Measurements from ENCODE around the gene TNFRSF11A. TPM values are rescaled to one million over a fixed set of nuclear protein-coding genes. Genes with fewer than 3 reads are reported as not detected.
A peak's percentile ranks its signal among the peaks of the same experiment; 100 is the strongest.

Gene TNFRSF11A
- total RNA-seq, 2 donors from 2014 or later: 0.82 to 15.8 TPM

DNA sequence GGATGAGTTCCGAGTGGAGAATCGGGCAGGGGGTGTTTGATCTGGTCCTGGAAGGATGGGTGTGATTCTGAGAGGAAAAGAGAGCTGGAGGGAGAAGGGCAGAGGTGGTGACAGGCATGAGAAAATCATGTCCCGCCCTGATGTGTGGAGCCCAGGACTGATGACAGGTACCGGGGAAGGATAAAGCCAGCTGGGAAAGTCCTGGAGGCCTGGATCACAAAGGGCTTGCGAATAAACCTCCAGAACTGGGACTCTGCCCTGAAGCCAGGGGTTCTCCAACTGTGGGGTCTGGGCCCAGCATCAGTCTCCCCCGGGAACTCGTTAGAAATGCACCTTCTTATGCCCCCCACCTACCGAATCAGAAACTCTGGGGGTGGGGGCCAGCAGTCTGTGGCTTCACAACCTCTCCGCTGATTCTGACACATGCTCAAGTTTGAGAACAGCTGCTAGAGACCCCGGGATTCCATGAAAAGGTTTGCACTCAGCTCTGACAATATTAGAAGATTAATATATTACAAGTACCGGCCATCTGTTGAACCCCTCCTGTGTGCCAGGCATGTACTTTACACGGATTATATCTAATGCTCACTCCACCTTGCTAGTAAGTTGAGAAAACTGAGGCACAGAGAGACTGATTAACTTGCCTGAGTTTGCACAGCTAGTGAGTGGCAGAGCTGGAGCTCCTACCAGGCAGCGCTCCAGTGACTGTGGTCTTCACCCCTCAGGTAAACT is 8.0 kb downstream of the TNFRSF11A start:
- Mint-ChIP-seq H3K27ac (peak overlapping the region in 1 of 2 donors; percentile 66), H3K9me3 (no peaks in the 10 kb centered on the region), H3K36me3 (peaks cover 0 to 8% of the 10 kb centered on the region in 2 donors)
- DNase-seq (ENCODE audit: low spot score in 2 of 2): no peak
- no peak for ATAC-seq

- peaks cover 0 to 8% of the 10 kb centered on the region in 2 donors for H3K36me3 Mint-ChIP-seq
- no peak for ATAC-seq
- no peak for DNase-seq (ENCODE audit: low spot score in 2 of 2)
Observed at GRCh38 chr18:62334120-62334519, 9.0 kb downstream of the TNFRSF11A start.

DNA sequence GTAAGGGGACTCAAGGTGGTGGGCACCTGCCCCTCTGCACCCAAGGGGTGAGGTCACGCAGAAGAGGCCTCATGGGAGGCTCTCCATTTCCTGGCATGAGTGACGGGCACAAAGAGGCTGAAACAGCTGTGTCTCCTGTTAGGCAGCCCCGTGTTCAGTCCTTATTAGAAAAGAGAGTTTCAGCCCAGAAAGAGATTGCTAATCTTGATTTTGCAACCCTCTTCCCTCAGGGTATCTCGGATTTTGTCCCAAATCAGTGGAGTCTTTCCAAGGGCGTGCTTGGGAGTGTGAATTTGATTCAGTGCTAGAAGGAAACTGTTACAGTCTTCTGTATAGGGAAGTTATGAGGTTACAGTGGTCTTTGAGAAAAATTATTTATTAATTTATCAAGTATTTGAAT is 10.4 kb downstream of the TNFRSF11A start:
- Mint-ChIP-seq H3K36me3 (peaks cover 0 to 2% of the 10 kb centered on the region in 2 donors), H3K27ac (no peak overlapping the region), H3K9me3 (no peaks in the 10 kb centered on the region)
- ATAC-seq (no peak), DNase-seq (ENCODE audit: low spot score in 2 of 2) (no peak)

More at GRCh38 chr18:62334120-62334519, 9.0 kb downstream of the TNFRSF11A start:
- no peak overlapping the region for H3K27ac Mint-ChIP-seq
- H3K9me3 Mint-ChIP-seq: no peaks in the 10 kb centered on the region

DNA sequence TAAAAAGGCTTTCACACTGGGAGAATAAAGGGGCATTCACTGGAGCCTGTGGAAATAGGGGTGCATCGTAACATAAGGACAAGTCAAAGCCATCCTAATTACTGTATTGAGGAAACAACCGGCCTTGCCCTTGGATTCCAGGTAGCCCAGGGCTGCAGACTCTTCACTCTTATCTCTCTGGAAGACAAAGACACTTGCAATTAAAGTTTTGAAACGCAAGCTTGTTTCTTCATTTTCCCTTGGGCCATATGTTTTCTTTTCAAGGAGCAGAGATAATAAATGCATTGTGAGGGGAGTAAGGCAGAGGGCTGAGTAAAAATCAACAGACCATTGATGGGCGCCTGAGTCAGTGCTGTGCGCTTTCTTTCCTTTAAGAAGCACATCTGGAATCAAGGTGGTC is 11.5 kb downstream of the TNFRSF11A start:
- Mint-ChIP-seq H3K27ac (no peak overlapping the region), H3K9me3 (no peaks in the 10 kb centered on the region), H3K36me3 (no peaks in the 10 kb centered on the region)
- ATAC-seq (no peak), DNase-seq (ENCODE audit: low spot score in 2 of 2) (no peak)

DNA sequence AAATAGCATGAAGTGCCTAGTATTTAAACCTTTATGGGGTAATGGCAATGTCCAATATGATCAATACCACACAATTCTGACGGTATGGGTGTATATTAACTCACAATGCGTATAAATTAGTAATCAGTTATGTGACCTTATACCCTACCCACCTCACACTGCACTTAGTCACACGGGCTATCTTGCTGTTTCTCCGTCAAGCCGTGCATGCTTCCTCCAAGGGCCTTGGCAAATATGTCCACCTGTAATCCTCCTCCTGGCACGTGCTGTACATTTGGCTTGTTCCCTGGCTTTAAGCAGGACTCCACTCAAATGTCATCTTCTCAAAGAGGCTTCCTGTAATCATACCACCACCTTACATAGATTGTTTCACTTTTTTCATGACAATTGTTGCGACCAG is 12.2 kb downstream of the TNFRSF11A start:
- Mint-ChIP-seq H3K9me3 (no peaks in the 10 kb centered on the region), H3K36me3 (no peaks in the 10 kb centered on the region), H3K27ac (no peak overlapping the region)
- DNase-seq (ENCODE audit: low spot score in 2 of 2) (no peak), ATAC-seq (no peak)

GRCh38 chr18:62338446-62339105 is 13.5 kb downstream of the TNFRSF11A start:
- H3K27ac Mint-ChIP-seq: peak overlapping the region in 1 of 2 donors; percentile 48

GRCh38 chr18:62339106-62339988 is 14.2 kb downstream of the TNFRSF11A start:
- Mint-ChIP-seq H3K27ac (peak overlapping the region in 1 of 2 donors; percentile 48), H3K36me3 (no peaks in the 10 kb centered on the region), H3K9me3 (no peaks in the 10 kb centered on the region)
- ATAC-seq (peak; percentile 94 to 95), DNase-seq (ENCODE audit: low spot score in 2 of 2) (no peak)

More at GRCh38 chr18:62338446-62339105, 13.5 kb downstream of the TNFRSF11A start:
- DNase-seq (ENCODE audit: low spot score in 2 of 2) (no peak), ATAC-seq (no peak)
- no peaks in the 10 kb centered on the region for H3K9me3 Mint-ChIP-seq
- no peaks in the 10 kb centered on the region for H3K36me3 Mint-ChIP-seq

- Mint-ChIP-seq H3K27ac (no peak overlapping the region), H3K36me3 (no peaks in the 10 kb centered on the region), H3K9me3 (no peaks in the 10 kb centered on the region)
- ATAC-seq: no peak
- DNase-seq (ENCODE audit: low spot score in 2 of 2): no peak
Observed at GRCh38 chr18:62340996-62341395, 15.9 kb downstream of the TNFRSF11A start.

DNA sequence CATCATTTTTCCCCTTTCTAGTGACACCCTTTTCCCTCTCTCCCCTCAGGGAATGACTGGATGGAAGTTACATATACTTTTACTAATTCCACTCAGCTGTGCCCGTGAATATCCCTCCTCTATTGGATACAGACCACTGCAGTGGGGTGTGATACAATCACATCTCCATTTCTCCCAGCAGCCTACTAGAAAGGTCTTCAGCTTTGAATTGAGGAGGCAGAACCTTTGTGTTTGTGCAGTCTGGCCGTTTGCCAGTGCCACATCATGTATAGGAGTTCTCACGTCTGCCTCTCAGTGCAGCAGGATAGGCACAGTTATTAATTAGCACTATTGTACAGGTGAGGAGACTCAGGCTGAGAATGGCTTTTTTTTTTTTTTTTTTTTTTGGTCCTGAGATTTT is 16.4 kb downstream of the TNFRSF11A start:
- no peaks in the 10 kb centered on the region for H3K9me3 Mint-ChIP-seq
- H3K36me3 Mint-ChIP-seq: no peaks in the 10 kb centered on the region
- ATAC-seq: no peak
- H3K27ac Mint-ChIP-seq: no peak overlapping the region
- DNase-seq (ENCODE audit: low spot score in 2 of 2): no peak

GRCh38 chr18:62342884-62343283 is 17.8 kb downstream of the TNFRSF11A start:
- DNase-seq (ENCODE audit: low spot score in 2 of 2): no peak
- Mint-ChIP-seq H3K27ac (no peak overlapping the region), H3K36me3 (no peaks in the 10 kb centered on the region), H3K9me3 (no peaks in the 10 kb centered on the region)
- ATAC-seq: no peak

DNA sequence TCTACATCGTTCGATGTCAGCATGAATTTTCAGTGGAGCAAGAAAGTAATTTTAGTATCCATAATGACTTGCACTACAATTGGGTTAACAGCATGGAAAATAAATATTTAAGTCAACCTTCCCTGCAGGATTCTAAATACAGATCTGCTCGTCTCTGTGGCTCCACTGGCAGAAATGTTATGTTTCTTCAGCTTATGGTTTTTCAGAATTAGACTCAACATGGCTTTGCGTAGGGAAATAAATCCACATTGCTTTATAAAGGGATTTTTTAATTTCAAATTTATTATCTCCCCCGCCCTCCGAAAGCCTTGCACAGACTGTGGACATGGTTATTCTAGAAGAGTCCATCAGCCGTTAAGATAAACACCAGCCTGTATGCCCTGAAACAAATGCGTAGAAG is 18.2 kb downstream of the TNFRSF11A start:
- no peak for DNase-seq (ENCODE audit: low spot score in 2 of 2)
- Mint-ChIP-seq H3K27ac (no peak overlapping the region), H3K36me3 (no peaks in the 10 kb centered on the region), H3K9me3 (no peaks in the 10 kb centered on the region)
- no peak for ATAC-seq

- ATAC-seq: no peak
- Mint-ChIP-seq H3K27ac (no peak overlapping the region), H3K36me3 (no peaks in the 10 kb centered on the region)
Observed at GRCh38 chr18:62345909-62346308, 20.8 kb downstream of the TNFRSF11A start.

GRCh38 chr18:62346333-62347088 is 21.4 kb downstream of the TNFRSF11A start:
- Mint-ChIP-seq H3K9me3 (no peaks in the 10 kb centered on the region), H3K36me3 (no peaks in the 10 kb centered on the region), H3K27ac (peak overlapping the region; percentile 69 to 77)
- no peak for ATAC-seq
- no peak for DNase-seq (ENCODE audit: low spot score in 2 of 2)

More at GRCh38 chr18:62345909-62346308, 20.8 kb downstream of the TNFRSF11A start:
- DNase-seq (ENCODE audit: low spot score in 2 of 2): no peak
- no peaks in the 10 kb centered on the region for H3K9me3 Mint-ChIP-seq

- no peaks in the 10 kb centered on the region for H3K36me3 Mint-ChIP-seq
- no peaks in the 10 kb centered on the region for H3K9me3 Mint-ChIP-seq
- no peak for DNase-seq (ENCODE audit: low spot score in 2 of 2)
- ATAC-seq: peak in 1 of 2 donors; percentile 34
- H3K27ac Mint-ChIP-seq: peak overlapping the region; percentile 69 to 77
Observed at GRCh38 chr18:62347089-62347506, 22.0 kb downstream of the TNFRSF11A start.

GRCh38 chr18:62348474-62348873 is 23.4 kb downstream of the TNFRSF11A start:
- no peaks in the 10 kb centered on the region for H3K9me3 Mint-ChIP-seq
- H3K36me3 Mint-ChIP-seq: no peaks in the 10 kb centered on the region
- ATAC-seq: no peak
- no peak for DNase-seq (ENCODE audit: low spot score in 2 of 2)
- H3K27ac Mint-ChIP-seq: no peak overlapping the region

GRCh38 chr18:62353170-62353569 is 28.1 kb downstream of the TNFRSF11A start:
- no peak for DNase-seq (ENCODE audit: low spot score in 2 of 2)
- Mint-ChIP-seq H3K27ac (no peak overlapping the region), H3K9me3 (no peaks in the 10 kb centered on the region), H3K36me3 (no peaks in the 10 kb centered on the region)
- ATAC-seq: no peak

All from activated naive CD4-positive, alpha-beta T cell treated with anti-CD3 and anti-CD28 coated beads, Interleukin-2, amount 50 U/mL, for 72 hours (primary cell).